ENCODE measurements around the gene SETSIP.
"Not testable (repeated sequence)": the region's sequence is repeated elsewhere in the genome, so short reads cannot be mapped to it uniquely, and the experiment has no call there.

The SETSIP gene

GRCh38 chr1:92045766-92046495 is 29.3 kb downstream of the SETSIP start:
- DNase-seq: no peak

GRCh38 chr1:92043621-92044020 is 31.6 kb downstream of the SETSIP start:
- no peak for DNase-seq

GRCh38 chr1:92040971-92041370 is 34.2 kb downstream of the SETSIP start:
- DNase-seq: no peak

GRCh38 chr1:92038695-92039346 is 36.4 kb downstream of the SETSIP start:
- no peak for DNase-seq

GRCh38 chr1:92037400-92037799 is 37.8 kb downstream of the SETSIP start:
- DNase-seq: no peak

- no peak for DNase-seq
Observed at GRCh38 chr1:92031281-92032110, 43.7 kb downstream of the SETSIP start.

- no peak for DNase-seq
Observed at GRCh38 chr1:92030656-92031107, 44.5 kb downstream of the SETSIP start.

- DNase-seq: no peak
Observed at GRCh38 chr1:92029241-92029922, 45.8 kb downstream of the SETSIP start.

GRCh38 chr1:92026806-92027205 is 48.4 kb downstream of the SETSIP start:
- no peak for DNase-seq

- DNase-seq: not testable (repeated sequence)
Observed at GRCh38 chr1:92026042-92026441, 49.2 kb downstream of the SETSIP start.

Data from NCI-H2029 (cell line).